Measurements from ENCODE around the gene NCMAP.
A peak's percentile ranks its signal among the peaks of the same experiment; 100 is the strongest.

NCMAP gene

DNA sequence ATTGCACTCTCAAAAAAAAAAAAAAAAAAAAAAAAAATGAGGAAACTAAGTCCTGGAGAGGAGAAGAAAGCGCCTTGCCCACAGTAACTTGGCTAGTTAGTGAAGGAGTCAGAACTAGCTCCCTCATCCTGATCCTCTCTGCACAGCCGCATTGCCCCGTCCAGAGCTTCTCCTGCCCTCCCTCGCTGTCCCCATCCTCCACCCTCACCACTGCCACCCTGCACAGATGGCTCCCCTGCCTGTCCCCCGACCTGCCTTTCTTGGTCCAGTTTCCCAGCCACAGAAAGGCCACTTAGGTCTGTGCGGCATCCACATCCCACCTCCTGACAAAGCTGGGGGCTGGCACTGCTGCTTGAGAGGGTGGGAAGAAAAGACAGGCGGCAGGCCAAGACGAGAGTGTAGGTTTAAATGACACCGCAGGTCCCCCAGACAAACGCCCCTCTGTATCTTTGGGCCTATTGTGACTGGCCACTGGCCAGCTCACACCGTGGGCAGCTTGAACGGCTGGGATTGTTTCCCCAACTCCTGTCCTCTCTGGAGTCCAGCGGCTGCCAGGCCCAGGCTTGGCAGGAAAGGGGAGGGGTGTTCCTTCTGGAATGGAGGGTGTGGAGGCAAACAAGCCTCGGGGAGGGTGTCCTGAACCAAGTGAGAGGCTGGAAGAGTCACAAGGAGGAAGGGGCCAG lies 20.2 kb downstream of the NCMAP start:
- no peak for DNase-seq

DNA sequence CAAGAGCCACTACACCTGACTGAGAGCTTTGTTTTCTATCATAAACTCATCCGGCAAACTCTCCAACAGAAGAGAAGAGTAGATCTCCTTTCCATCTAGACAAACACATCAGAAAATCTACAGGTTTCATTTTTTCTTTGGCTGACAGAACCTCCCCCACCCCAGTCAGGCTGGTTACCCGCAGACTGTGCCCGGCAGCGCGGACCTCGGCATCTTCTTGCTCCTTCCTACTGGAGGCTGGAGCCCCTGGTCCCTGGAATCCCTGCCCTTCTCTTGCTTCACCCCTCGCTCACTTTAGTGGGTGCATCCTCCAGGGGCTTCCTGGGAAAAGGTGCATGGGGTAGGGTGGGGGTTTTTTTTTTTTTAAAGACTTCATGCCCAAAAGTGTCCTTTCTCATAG lies 23.0 kb downstream of the NCMAP start:
- no peak for DNase-seq

DNA sequence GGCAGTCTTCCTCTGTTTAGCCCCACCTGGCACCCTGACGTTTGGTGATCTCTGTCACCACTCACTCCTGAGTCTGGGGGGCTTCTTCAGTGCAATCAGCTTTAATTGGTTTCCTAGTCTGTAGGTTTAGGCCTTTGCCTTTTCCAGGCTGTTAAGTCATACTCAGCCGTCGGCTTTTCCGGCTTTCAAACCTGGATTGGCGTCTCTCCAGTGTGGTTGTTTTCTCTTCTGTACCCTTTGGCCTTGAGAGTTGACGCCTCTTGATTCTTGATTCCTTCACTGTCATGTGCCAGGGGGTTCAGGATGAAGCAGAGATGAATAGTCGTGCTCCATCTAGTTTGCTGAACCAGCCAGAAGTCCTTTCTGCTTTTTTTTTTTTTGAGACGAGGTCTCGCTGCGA lies 24.9 kb downstream of the NCMAP start:
- no peak for DNase-seq

DNA sequence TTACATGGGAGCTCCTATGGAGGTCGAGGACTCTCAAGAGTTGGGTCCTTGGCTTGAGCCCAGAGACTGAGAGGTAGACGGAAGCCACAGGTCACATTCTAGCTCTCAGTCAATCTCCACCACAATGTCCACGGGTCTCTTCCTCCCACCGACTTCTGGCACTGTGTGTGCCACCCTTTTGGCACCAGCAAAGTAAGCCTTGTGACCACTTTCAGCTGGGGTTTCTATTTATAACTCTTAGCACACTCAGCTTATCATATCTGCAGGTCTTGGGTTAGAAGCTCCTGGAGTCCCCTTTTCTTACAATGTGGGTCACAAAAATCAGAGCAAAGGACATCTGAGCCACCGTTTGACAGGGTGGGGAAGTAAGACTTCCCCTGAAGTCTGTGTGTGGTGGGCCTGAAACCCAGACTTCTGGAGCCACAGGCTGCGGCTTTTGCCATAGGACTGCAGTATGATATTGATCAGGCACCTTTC lies 28.3 kb downstream of the NCMAP start:
- DNase-seq, result no peak

DNA sequence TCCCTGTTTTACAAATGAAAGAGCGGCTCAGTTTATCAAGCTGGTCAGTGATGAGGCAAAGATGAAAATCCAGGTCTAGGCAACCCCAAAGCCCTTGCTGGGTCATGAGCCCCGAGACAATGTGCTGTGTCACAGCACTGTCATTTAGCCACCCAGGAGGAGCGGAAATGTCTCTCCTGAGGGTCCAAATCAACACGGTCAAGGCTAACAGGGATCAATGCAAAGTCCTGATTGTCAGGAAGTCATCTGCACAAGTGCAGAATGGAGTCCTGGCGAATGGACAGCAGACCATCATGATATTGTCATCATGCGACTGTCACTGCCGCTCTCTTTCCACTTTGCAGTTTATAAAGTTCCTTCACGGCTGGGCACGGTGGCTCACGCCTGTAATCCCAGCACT lies 30.2 kb downstream of the NCMAP start:
- DNase-seq, result no peak

DNA sequence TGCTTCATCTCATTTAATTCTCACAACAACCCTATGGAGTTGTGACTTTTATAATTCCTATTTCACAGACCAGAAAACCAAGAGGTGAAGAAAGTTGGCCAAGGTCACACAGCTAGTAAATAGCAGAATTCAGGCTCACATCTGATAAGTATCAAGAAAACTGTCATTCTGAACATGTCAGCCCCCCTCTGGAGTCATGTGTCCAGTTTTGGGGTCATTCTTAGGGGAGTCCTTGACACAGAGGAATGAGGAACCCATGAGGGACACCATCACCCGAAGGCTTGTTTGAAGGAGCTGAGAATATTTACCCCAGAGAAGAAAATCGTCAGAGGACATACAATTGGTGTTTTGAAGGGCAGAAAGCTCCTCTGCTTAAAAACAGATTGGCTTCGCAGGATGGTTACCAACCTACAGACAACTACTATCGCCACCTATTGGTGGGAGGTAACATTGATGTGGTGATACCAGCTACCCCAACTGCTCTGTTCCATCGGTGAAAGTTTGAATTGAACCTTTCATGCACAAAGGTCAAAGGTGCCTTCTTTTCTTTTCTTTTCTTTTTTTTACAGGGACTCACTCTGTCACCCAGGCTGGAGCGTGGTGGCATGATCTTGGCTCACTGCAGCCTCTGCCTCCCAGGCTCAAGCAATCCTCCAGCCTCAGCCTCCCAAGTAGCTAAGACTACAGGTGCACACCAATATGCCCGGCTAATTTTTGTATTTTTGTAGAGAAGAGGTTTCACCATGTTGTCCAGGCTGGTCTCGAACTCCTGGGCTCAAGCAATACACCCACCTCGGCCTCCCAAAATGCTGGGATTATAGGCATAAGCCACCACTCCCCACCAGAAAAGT lies 31.3 kb downstream of the NCMAP start:
- DNase-seq, result peak; percentile 6

DNA sequence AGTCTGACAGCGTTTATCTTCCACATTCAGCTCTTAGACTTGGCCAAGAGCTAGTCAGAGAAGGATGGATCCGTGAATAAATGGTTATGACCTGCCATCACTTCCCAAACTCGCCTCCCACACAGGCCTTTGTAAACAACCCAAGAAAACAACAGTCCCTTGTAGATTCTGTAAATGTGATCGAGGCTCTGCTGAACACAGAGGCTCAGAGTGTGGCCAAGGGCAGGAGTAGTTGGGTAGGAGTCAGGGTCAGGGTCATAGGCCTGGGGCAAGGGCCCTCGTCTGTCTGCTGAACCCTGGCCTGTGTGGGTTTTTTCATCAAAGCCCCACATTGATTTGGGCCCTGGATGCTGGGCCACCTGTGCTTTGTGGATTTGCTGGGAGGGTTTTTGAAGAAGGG lies 32.7 kb downstream of the NCMAP start:
- no peak for DNase-seq

DNA sequence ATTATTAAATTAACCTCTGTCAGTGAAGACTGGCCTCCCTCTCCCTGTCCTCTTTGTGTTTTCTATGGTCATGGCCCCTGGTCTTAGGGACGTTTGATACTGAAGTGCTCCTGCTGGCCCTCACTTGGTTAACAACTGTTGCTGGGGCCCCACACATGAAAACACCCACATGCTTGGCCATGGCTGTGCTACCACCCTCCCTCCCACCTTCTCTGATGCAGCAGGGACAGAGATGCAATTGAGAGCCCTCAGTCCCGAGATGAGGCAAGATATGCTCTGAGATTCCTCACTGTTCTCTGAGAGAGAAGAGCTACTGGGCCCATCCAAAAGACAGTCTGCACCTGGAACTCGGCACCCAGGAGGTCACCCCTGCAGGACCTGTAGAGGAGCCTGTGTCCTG lies 33.3 kb downstream of the NCMAP start:
- DNase-seq, result no peak

DNA sequence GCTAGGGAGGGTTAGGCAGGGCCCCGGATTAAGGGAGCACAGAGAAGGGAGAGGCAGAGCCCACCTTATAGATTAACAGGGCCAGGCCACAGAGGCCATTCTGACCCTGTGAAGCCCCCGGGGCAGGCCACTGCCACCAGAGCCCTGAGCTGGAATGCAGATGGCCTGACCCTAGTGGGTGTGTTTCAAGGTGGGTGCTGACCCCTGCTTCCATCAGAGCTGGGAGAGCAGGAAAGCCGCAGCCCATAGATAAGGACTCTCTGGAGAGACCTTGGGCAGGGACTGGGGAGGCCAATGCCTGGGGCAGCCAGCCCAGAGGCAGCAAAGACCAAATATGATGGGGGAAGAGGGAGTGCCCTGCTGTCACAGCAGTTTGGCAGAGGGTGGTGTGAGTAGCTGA lies 35.9 kb downstream of the NCMAP start:
- DNase-seq, result no peak

DNA sequence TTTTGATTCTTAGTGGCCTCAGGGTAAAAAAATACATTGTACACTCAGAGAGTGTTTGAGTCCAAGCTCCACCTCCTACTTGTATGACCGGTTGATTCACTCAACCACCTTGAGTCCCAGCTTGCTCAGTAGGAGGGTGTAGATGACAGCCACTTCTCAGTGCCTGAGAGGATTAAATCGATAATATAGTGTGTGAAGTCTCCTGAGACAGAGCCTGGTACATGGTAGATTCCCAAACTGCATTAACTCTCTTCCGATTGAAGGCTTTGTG lies 38.4 kb downstream of the NCMAP start:
- no peak for DNase-seq

DNA sequence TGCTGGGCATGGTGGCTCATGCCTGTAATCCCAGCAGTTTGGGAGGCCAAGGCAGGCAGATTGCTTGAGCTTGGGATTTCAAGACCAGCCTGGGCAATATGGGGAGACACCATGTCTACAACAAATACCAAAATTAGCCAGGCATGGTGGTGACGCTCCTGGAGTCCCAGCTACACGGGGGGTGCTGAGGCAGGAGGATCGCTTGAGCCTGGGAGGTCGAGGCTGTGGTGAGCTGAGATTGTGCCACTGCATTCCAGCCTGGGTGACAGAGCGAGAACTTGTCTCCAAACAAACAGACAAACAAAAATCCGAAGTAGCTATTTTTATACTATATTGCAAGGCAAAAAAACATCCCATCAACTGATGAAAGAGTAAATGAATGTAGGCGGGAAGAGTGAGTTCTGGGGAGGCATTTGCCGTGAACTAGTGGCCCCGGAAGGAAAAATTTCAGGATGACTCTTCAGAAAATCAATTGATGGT lies 40.6 kb downstream of the NCMAP start:
- DNase-seq, result no peak

DNA sequence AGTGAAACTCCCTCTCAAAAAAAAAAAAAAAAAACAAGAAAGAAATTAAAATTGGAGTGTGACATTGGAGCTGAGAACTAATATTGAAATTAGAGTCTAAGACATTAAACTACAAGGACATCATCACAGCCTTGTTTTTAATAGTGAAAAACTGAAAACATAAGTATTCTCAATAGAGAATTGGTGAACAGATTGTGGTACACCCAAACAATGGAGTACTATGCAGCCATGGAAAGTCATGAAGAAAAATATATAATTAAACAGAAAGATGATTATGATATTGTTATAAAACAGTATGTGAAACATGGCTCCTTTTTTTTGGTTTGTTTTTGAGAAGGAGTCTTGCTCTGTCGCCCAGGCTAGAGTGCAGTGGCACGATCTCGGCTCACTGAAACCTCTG lies 43.4 kb downstream of the NCMAP start:
- DNase-seq, result no peak

DNA sequence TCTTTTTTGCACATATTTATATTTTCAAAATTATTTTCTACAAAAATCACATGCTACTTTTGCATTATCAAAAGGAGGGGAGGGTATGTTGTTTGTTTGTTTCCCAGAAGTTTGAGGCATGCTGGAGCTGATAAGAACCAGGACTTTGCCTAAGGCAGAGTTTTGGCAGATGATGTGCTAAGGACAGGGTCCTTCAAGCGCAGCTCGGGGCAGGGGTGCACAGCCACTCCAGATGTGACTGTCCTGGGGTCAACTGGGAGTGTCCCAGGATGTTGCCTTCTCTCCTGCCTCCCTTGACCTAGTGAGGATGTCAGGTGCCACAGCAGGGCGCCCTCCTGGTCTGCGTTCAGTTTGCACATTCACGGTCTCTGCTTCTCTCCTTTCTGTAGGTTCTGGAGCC lies 44.7 kb downstream of the NCMAP start:
- no peak for DNase-seq

DNA sequence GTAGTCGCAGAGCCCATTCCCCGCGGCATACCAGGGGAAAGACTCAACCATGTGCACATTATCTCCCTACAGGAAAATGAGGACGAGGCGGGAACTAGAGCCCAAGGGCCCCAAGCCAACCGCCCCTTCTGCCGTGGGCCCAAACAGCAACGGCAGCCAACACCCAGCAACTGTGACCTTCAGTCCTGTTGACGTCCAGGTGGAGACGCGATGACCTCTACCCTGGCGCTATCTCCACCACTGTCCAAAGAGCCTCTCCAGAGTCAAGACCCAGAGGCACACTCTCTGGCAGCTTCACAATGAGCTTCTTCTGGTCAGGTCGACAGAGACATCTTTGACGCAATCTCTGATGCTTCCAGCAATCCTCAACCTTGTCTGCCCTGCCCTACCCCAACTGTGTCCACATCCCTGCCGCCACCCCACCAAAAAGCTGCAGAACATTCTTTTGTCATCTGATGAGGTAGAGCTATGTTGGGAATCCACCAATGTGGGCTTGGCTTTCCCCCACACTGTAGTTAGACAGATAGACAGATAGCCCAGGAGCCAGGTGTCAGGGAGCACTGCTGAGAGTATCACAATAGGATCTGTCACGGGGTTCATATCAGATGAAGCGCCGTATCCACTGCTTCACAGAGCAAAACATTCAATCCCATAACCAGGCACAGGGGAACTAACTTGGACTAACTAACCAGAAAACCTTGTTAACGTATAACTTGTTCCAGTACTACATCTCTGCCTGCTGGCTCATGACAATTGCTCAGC lies 49.8 kb downstream of the NCMAP start:
- DNase-seq, result no peak

DNA sequence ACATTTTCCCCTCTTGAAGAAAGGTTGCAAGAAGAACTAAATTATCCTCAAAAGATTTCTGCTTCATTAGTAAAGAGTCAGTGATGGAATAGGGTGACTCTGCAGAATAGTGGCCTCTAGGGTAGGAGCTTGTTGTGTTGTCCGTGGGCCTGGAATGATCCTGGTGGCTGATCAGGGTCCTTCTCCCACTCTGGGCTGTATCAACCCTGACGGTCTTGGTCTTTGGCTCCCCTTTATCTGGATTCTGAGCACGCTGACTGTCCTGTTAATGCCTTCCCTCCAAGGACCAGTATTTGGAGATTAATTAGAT lies 50.4 kb downstream of the NCMAP start:
- DNase-seq, result no peak

DNA sequence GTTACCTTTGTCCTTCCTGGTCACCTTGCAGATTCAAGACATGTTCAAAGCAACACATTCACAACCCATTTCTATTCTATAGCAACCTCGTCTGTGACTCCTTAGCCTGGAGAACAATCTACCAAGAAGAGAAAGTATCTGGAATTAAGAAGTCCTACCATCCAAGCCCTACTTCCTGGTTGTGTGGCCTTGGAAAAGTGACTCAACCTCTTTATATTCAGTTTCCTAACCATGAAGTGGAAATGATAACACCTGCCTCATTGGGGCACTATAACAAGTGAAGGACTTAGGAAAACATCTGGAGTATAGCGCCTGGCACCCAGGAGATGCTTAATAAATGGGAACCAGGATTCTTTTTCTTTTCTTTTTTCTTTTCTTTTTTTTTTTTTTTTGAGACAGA lies 50.7 kb downstream of the NCMAP start:
- no peak for DNase-seq

DNA sequence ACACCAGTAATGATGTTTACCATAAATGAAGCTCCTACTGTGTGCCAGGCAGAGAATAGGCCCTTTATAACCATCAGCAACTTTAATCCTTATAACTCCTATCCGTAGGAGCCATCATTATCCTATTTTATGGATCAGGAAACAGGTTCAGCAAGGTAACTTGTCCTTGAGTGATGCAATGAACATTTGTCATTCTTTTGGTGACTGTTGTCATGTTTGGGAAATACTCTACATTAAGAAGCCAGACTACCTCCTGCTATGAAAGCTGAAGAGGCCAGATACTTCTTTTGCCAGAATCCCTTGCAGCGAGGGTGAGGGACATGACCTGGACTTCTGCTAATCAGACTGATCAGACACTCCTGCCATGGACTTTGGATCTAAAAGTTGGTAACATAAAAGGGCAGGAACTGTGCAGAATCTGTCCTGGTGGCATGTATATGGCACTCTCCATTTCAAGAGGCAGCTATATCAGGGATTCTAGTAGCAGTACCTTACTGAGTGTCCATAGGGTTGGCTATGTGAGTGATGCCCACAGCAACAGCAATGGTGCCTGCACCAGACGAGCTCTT lies 54.1 kb downstream of the NCMAP start:
- no peak for DNase-seq

DNA sequence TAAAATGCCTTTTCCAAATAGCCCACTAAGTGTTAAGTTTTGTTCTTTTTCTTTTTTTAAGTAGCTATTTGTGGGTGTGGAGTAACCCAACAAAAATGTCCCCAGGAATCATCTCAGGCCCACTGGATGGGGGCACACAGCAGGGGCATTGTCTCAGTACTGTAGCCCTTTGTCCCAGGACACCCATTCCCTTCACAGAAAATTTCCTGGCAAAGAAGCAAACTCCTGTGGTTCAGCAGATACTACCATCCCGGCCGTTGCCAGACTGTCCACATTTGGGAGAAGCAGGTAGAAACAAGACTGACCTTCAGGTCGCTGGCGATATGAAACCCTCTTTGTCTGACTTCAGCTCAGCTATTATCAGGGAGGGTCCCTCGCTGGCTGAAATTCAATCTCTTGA lies 63.5 kb downstream of the NCMAP start:
- DNase-seq, result no peak

DNA sequence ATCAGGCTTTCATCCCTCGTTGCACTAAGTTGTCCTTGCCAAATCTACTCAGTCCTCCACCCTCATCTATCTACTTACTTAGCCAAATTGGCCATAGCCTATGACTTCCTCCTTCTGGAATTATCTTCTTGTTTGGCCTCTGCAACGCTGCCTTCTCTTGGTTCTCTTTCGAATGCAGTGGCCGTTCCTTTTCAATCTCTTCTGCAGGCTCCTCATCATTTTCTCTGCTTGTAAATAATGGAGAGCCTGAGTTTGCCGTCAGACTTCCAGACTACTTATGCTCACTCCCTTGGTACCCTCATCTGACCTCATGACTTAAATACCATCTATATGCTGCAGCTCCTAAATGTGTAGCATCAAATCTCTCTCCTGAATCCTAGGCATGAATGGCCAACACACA lies 64.8 kb downstream of the NCMAP start:
- DNase-seq, result no peak

DNA sequence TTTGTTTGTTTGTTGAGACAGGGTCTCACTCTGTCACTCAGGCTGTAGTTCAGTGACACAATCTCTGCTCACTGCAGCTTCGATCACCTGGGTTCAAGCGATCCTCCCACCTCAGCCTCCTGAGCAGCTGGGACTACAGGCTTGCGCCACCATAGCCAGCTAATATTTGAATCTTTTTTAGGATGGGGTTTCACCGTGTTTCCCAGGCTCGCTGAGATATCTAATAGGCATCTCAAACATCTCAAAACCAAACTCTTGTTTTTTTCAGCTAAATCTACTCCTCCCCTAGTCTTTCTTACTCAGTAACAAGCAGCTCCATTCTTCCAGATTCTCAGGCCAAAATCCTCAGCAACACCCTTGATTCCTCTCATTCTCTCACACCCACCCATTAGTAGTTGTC lies 65.2 kb downstream of the NCMAP start:
- DNase-seq, result no peak

DNA sequence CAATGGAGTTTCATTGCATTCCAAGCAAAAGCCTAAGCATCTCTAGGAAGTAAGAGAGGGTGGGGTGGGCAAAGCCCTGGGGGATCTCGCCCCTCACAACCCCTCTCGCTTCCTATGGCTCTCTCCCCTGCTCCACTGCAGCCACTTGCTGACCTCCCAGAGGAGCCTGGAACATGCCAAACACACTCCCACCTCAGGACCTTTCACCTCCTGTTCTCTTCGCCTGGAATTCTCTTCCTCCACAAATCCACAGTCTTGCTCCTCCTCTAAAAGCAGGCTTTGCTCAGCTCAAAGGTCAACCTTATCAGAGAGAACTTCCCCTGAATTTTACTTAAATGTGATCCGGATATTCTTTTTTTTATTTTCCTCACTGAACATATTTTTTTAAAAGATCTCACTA lies 66.3 kb downstream of the NCMAP start:
- no peak for DNase-seq

DNA sequence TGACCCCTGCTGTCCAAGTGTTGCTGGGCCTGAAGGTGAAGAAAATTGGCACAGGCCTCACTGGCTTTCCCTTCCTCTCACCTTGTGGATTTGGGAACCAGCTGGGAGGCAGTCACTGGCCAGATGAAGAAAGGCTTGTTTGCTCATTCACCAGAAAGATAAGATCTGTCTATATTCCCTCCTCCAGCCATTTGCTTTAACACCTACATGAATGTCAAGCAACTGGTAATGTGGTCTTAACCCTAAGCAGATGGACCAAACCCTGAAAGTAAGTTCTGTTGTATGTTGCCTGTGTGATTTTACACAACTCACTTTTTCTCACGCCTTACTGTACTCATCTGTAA lies 76.9 kb downstream of the NCMAP start:
- no peak for DNase-seq

DNA sequence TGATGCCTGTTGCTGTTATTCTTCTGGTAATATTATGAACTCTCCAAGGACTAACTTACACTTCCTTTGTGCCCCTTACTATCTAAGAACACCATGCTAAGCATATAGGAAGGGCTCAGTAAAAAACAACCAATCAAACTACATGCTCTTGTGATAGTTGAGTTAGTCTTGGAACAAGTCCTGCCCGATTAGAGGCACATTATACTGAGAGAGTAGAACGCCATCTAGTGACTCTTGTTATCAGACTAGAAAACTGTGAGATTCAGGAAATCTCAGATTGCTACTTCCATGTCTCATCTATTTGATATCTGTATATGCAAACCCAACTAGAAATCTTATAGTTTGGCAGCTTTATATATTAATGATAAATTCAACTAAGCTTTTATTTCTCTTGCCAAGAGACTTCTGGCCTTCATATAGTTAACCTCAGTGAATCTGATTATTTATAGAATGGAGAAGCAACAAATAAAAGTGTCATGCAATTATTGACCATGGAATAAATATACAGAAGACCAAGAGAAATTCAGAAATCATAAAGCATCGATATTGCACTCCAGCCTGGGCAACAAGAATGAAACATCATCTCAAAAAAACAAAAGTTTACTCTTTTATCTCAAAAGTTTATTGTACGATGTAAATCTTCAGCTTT lies 79.4 kb downstream of the NCMAP start:
- no peak for DNase-seq
